Measurements from ENCODE around the gene CRIP2. TPM values are rescaled to one million over a fixed set of nuclear protein-coding genes. Genes with fewer than 3 reads are reported as not detected.

Gene CRIP2
- total RNA-seq, 1 donor from 2014 or later, result 19.2 TPM

DNA sequence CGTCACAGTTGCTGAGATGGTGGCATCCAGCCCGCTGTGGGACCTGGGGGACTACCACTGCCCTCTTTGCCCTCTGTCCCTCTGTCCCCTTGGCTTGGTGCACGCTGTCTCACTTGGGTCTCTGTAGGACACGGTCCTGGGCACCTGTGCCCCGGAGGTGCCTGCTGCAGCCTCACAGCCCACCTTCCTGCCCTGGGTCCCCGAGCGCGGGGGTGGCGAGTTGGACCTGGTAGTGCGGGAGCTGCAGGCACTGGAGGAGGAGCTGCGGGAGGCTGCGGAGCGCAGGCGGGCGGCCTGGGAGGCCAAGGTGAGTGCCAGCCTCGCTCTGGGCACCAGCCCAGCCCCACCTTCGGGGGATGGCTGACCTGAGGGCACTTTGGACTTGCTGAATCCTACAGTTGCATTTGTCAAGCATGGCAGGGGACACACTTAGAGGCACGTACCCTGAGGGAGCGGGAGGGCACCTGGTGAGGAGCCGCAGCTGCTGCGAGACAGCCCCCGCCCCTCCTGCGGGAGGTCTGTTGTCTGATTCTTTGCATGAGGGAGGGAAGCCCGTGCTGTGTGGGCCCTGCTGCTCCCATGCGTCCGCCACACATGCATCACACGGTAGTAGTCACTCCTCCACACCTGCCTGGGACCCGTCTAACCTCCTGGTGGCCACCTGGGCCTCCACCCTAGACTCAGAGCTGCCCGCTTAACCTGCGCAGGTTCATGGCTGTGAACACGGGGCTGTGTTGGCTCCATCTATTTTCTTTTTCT, 23.2 kb downstream of the CRIP2 start:
- H3K27ac Mint-ChIP-seq, result no peak overlapping the region
- TF ChIP-seq, protein P1, sequence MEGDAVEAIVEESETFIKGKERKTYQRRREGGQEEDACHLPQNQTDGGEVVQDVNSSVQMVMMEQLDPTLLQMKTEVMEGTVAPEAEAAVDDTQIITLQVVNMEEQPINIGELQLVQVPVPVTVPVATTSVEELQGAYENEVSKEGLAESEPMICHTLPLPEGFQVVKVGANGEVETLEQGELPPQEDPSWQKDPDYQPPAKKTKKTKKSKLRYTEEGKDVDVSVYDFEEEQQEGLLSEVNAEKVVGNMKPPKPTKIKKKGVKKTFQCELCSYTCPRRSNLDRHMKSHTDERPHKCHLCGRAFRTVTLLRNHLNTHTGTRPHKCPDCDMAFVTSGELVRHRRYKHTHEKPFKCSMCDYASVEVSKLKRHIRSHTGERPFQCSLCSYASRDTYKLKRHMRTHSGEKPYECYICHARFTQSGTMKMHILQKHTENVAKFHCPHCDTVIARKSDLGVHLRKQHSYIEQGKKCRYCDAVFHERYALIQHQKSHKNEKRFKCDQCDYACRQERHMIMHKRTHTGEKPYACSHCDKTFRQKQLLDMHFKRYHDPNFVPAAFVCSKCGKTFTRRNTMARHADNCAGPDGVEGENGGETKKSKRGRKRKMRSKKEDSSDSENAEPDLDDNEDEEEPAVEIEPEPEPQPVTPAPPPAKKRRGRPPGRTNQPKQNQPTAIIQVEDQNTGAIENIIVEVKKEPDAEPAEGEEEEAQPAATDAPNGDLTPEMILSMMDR (IDR thresholded peaks at IDR 0.05; ENCODE audit: unreplicated experiment), result no peak
- no peaks in the 10 kb centered on the region for H3K27me3 Mint-ChIP-seq (ENCODE audit: low read depth)
- no peaks in the 10 kb centered on the region for H3K4me1 Mint-ChIP-seq
- no peak overlapping the region for H3K4me3 Mint-ChIP-seq
- H3K36me3 Mint-ChIP-seq, result no peaks in the 10 kb centered on the region
- no peaks in the 10 kb centered on the region for H3K9me3 Mint-ChIP-seq
- DNase-seq (ENCODE audit: low spot score in 2 of 2, unreplicated experiment in 2 of 2), result no peak

DNA sequence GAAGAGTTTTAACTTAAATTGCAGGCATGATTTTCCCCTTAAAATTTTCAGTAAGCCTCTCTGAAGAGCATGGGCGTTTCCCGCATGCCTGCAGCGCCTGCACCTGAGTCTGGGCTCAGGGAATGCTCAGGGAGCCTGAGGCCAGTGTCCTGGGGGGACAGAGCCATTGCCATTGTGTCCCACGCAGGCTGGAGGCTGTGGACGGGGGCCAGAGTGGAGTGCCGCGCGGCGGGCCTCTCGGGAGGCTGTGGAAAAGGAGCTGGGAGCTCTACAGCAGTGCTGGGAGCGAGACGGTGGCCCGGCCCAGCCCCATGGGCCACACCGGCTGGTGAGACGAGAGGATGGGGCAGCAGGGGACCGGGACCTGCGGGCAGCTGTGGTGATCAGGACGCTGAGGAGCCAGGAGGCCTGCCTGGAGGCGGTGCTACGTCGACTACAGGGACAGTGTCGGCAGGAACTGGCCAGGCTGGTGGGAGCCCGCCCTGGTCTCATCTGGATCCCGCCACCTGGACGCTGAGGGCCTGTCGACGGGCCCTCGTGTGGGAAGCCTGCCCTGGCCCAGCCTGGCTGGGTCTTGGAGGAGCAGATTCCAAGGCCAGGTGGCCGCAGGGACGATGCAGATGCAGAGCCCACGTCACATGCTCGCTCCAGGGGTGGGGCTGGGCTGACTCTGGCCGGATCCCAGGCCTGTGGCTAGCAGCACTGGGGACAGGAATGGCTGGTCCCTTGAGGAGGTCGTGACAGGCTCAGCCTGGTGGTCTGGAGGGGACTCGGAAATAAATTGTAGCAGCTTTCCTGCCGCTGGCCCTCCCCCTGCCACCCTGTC, 24.0 kb downstream of the CRIP2 start:
- H3K27me3 Mint-ChIP-seq (ENCODE audit: low read depth), result no peaks in the 10 kb centered on the region
- DNase-seq (ENCODE audit: low spot score in 2 of 2, unreplicated experiment in 2 of 2), result no peak
- no peaks in the 10 kb centered on the region for H3K9me3 Mint-ChIP-seq
- H3K4me3 Mint-ChIP-seq, result no peak overlapping the region
- H3K4me1 Mint-ChIP-seq, result no peaks in the 10 kb centered on the region
- TF ChIP-seq, protein P1 (IDR thresholded peaks at IDR 0.05; ENCODE audit: unreplicated experiment), result no peak
- no peak overlapping the region for H3K27ac Mint-ChIP-seq
- H3K36me3 Mint-ChIP-seq, result no peaks in the 10 kb centered on the region

DNA sequence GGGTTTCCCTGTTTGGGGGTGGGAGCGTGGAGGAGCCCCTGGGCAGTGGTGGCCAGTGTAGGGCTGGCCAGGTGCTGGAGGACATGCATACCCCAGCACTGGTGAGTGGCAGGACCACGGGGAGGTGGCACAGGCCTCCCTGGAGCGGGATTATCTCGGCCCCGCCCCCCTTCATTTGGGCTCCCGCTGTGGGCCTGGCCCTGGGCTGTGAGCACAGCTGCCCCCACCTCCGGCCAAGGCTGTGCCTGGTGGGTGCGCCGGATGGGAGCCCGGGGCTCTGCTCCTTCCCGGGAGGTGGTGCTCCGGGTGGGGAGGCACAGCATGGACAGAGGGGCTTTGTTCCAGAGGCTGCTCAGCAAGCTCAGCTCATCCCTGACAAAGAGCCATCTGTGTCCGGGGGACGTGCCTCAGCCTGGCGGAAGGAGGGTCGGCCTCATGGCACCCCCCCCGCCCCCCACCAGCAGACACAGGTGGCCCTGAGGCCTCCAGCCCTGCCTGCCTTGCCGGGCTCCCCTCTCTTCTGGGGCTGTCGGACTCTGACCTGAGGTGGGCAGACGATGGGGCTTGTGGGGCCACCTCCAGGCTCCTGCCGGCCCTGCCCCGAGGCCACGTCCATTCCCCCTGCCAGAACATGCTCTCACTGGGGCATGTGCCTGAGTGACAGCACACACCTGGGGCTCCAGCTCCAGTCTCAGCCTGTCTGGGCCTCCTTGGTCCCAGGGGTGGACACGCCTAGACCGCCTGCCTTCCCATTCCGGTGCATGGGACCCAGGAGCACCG, 24.8 kb downstream of the CRIP2 start:
- H3K4me3 Mint-ChIP-seq, result no peak overlapping the region
- H3K9me3 Mint-ChIP-seq, result no peaks in the 10 kb centered on the region
- no peak overlapping the region for H3K27ac Mint-ChIP-seq
- H3K36me3 Mint-ChIP-seq, result no peaks in the 10 kb centered on the region
- no peaks in the 10 kb centered on the region for H3K27me3 Mint-ChIP-seq (ENCODE audit: low read depth)
- no peak for DNase-seq (ENCODE audit: low spot score in 2 of 2, unreplicated experiment in 2 of 2)
- H3K4me1 Mint-ChIP-seq, result no peaks in the 10 kb centered on the region
- TF ChIP-seq, protein P1 (IDR thresholded peaks at IDR 0.05; ENCODE audit: unreplicated experiment), result no peak

DNA sequence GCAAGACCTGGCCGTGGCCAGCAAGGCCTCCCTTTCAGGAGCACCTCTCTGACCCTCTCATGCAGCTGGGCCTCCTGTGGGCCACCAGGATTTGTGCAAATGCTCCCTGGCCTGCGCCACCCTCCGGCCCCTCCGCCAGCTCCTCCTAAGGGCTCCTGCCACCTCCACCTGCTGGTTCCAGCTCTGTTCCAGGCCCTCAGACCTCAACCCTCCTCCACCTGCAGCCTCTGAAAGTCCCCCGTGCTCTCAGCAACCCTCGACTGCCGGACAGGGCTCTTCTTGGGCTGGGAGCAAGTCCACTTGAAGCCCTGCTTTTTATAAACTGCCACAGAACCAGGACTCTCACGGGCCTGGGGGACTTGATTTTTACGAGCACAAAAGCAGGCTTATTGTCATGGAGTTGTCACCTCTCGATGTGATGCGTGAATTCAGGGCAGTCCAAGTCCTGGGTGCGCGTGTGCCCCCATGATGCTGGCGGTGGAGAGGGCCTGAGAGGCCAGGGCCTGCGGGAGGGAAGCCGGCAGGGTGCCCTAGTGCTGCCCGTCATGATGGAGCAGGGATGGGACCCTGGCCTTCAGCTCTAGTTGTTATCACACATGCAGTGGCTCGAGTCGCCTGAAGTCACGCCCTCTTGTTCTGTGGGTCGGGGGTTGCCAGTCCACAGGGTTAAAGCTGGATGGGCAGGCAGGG, 25.6 kb downstream of the CRIP2 start:
- TF ChIP-seq, protein P1 (IDR thresholded peaks at IDR 0.05; ENCODE audit: unreplicated experiment), result no peak
- no peak overlapping the region for H3K4me3 Mint-ChIP-seq
- H3K36me3 Mint-ChIP-seq, result no peaks in the 10 kb centered on the region
- H3K9me3 Mint-ChIP-seq, result no peaks in the 10 kb centered on the region
- no peak for DNase-seq (ENCODE audit: low spot score in 2 of 2, unreplicated experiment in 2 of 2)
- H3K27me3 Mint-ChIP-seq (ENCODE audit: low read depth), result no peaks in the 10 kb centered on the region
- H3K27ac Mint-ChIP-seq, result no peak overlapping the region
- H3K4me1 Mint-ChIP-seq, result no peaks in the 10 kb centered on the region

DNA sequence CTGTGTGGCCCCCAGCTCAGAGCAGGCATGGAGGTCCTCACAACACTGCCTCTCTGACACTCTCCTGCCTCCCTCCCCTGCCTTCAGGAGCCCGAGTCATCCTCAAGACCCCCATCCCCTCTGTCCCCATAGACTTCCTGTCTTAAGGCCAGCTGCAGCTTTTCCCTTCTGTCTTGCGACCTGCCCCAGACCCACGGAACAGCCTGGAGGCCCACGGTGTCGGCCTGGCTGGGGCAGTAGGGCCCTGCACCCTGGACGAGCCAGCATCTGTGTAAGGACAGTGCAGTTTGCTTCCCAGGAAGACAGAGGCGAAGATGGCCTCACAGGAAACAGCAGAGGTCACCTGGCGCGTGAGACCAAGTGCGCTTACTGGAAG, 26.1 kb downstream of the CRIP2 start:
- H3K4me3 Mint-ChIP-seq, result no peak overlapping the region
- H3K27ac Mint-ChIP-seq, result no peak overlapping the region
- no peak for DNase-seq (ENCODE audit: low spot score in 2 of 2, unreplicated experiment in 2 of 2)
- H3K4me1 Mint-ChIP-seq, result no peaks in the 10 kb centered on the region
- H3K9me3 Mint-ChIP-seq, result no peaks in the 10 kb centered on the region
- no peaks in the 10 kb centered on the region for H3K36me3 Mint-ChIP-seq
- TF ChIP-seq, protein P1 (IDR thresholded peaks at IDR 0.05; ENCODE audit: unreplicated experiment), result no peak
- peaks cover 1% of the 10 kb centered on the region for H3K27me3 Mint-ChIP-seq (ENCODE audit: low read depth)

All from mesothelial cell of epicardium (in vitro differentiated cells).